AG04449 (cell line): Measurements from ENCODE around the gene TTLL9.

Source experiments
- CTCF ChIA-PET: fragments of 350-600 bp; formaldehyde crosslinking; extraction: SDS; loops from one replicate; lab custom pipeline; 2021; ENCODE audit warnings: antibody characterized with exemption; lab: Yijun Ruan, JAX
- POLR2A ChIA-PET: fragments of 400-600, 350-600 bp; formaldehyde crosslinking; extraction: SDS; loops from one replicate; lab custom pipeline; 2020; ENCODE audit warnings: antibody characterized with exemption, inconsistent platforms; lab: Yijun Ruan, JAX
- DNase-seq: peaks from one replicate; pipeline ENCODE4 v3.0.0-alpha.2; 2010; ENCODE audit warnings: low read depth, low spot score
- H3K4me3 ChIP-seq: 2 replicates; pipeline ENCODE4 v1.5.1; 2011; ENCODE audit warnings: low read depth, mild to moderate bottlenecking, control low read depth, low read length
- TF ChIP-seq, protein P1 (sequence below): IDR thresholded peaks from one replicate; pipeline ENCODE4 v1.5.1; 2011; ENCODE audit warnings: mild to moderate bottlenecking, moderate library complexity, low read length, control low read depth, inconsistent platforms; ENCODE audit not compliant: insufficient read depth; ENCODE audit errors: missing control alignments

The TTLL9 gene

DNA sequence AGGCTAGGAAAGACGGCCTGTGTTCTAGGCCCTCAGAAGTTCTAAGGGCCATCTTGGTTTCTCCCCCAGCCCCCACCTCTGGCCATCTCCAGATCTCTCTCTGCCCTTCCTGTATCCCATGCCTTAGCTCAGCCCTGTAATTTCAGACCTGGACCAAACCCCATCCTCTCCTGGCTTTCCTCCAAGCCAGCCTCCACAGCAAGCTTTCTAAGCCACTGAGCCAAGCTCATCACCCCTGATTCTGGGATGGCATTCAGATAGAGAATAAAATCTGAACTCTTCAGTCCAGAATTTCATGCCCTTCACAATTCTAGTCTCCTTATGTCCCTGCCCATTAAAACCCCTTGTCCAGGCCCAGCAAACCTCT, 120.9 kb downstream of the TTLL9 start:
- POLR2A ChIA-PET, result no interaction called here
- CTCF ChIA-PET, result interaction anchor here (0.9 to 1.4 kb wide), 3 partner anchors 40 to 139 kb away, joined by 3 to 5 read pairs (median 3); partner anchors contain the start of gene PDRG1
- TF ChIP-seq, protein P1, sequence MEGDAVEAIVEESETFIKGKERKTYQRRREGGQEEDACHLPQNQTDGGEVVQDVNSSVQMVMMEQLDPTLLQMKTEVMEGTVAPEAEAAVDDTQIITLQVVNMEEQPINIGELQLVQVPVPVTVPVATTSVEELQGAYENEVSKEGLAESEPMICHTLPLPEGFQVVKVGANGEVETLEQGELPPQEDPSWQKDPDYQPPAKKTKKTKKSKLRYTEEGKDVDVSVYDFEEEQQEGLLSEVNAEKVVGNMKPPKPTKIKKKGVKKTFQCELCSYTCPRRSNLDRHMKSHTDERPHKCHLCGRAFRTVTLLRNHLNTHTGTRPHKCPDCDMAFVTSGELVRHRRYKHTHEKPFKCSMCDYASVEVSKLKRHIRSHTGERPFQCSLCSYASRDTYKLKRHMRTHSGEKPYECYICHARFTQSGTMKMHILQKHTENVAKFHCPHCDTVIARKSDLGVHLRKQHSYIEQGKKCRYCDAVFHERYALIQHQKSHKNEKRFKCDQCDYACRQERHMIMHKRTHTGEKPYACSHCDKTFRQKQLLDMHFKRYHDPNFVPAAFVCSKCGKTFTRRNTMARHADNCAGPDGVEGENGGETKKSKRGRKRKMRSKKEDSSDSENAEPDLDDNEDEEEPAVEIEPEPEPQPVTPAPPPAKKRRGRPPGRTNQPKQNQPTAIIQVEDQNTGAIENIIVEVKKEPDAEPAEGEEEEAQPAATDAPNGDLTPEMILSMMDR, result no peak
- DNase-seq, result no peak
- H3K4me3 ChIP-seq, result no peak overlapping the region

DNA sequence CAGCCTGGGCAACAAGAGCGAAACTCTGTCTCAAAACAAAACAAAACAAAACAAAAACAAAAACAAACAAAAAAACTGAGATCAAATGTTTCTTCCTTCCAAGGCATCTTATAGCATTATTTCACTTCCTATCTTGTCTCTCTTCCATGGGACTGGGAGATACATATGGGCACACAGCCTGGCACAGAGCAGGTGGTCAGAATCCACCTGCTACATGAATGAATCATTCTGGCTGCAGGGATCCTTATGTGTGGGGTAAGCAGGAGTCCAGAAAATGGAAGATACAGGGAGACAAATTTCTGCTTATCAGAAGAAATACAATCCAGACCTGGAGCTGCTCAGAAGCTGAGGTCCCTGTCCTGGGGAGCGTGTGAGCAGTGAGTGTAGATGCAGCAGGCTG, 121.7 kb downstream of the TTLL9 start:
- POLR2A ChIA-PET, result no interaction called here
- TF ChIP-seq, protein P1, result no peak
- CTCF ChIA-PET, result no interaction called here
- no peak overlapping the region for H3K4me3 ChIP-seq
- no peak for DNase-seq
